Sciatic nerve (tissue), 2 donors: Measurements from ENCODE around the gene HAL. TPM values are rescaled to one million over a fixed set of nuclear protein-coding genes. Genes with fewer than 3 reads are reported as not detected.
"Not testable (repeated sequence)": the region's sequence is repeated elsewhere in the genome, so short reads cannot be mapped to it uniquely, and the experiment has no call there.

Source experiments
- ATAC-seq: fragments of 200-7000 bp; cut with Tn5 transposase; one replicate; pipeline ENCODE4 v1.9.1; 2020; ENCODE audit warnings: mild to moderate bottlenecking, moderate library complexity
- DNase-seq: peaks from one replicate; pipeline ENCODE4 v3.0.0-alpha.2; 2020; ENCODE audit warnings: low spot score
- intact Hi-C: fragments of 100-400 bp; cut with DNase I; formaldehyde crosslinking; loops from one replicate; pipeline ENCODE4 v1.14.2; 2022
- total RNA-seq: library from RNA; stranded (reverse); fragmentation: NEBNext Ultra II Directional; extraction: Animal tissue kit (Norgen Biotek cat#: 25700); gene quantifications from one replicate; pipeline ENCODE4 v1.2.1, GENCODE V29; 2021
- donor health status: DM: no; HTN: no; CAD: no.
- donor health status: DM: no; HTN: no; CAD: no.

Gene HAL
- total RNA-seq, 1 donor from 2014 or later = 2.1 TPM

GRCh38 chr12:95984682-95985081 is 11.5 kb downstream of the HAL start:
- intact Hi-C loops = no loop called here
- no peak for ATAC-seq
- no peak for DNase-seq

GRCh38 chr12:95982602-95983001 is 13.5 kb downstream of the HAL start:
- DNase-seq = no peak
- no peak for ATAC-seq
- intact Hi-C loops = no loop called here

DNA sequence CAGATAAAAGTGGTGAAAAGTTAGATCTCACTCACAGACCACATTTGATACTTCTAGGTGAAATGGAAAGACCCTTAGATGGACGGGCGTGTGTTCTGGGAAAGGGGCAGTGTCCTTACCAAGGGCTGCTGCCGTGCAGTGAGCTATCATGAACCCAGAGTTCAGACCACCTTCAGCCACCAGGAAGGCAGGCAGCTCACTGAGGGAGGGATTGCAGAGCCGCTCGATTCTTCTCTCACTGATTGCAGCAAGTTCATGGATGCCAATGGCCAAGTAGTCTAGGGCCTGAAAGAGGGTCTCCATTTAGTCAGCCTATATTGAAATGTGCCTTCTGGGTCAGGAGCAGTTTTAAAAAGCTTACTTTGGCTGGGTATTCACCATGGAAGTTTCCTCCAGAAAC is 15.7 kb downstream of the HAL start:
- intact Hi-C loops = no loop called here
- DNase-seq (no peak), ATAC-seq (no peak)

DNA sequence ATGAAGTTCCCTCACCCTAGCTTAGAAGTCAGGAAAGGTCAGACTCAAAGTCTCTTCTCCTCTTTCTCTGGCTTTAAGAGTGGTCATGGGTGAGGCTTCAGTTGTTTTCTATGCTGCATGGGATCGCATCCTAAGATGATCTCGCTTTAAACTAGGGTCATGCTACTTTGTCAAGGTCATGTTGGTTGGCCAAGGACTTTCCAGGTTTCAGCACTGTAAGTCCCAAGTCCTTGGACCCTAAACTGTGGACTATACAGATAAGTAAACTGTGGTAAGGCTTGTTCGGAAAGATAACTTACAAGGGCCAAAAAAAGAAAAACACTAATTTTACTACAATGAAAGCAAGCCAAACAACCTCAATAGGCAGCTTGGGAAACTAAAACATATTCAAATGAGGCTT is 17.4 kb downstream of the HAL start:
- no peak for ATAC-seq
- intact Hi-C loops = no loop called here

GRCh38 chr12:95978351-95978750 is 17.8 kb downstream of the HAL start:
- intact Hi-C loops = no loop called here
- DNase-seq (no peak), ATAC-seq (no peak)

More for the DNA sequence above, 17.4 kb downstream of the HAL start:
- DNase-seq = no peak

GRCh38 chr12:95977764-95978305 is 18.3 kb downstream of the HAL start:
- DNase-seq = no peak
- ATAC-seq = no peak
- intact Hi-C loops = no loop called here

DNA sequence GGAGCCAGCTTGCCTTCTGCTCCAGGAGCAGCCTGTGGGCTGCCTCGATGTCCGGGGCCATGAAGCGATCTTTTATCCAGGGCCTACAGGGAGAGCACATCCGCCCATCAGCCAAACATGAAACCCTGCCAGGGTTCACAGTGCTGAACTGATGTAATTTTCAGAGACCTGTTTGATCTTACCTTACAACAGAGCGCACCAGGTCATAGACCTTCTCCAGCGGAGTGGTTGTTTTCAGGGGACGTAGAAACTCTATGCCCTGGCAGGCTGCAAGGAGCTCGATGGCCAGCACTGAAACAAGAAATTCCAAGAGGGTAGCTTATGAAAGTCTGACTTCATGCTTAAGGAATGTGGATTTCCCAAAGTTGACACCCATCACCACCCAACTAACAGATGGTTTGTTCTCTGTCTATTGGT is 19.7 kb downstream of the HAL start:
- DNase-seq (no peak), ATAC-seq (no peak)
- intact Hi-C loops = no loop called here

- intact Hi-C loops = no loop called here
- no peak for ATAC-seq
Measured at GRCh38 chr12:95975491-95975890, 20.7 kb downstream of the HAL start.

GRCh38 chr12:95974358-95974757 is 21.8 kb downstream of the HAL start:
- ATAC-seq (no peak), DNase-seq (no peak)
- intact Hi-C loops = no loop called here

More at GRCh38 chr12:95975491-95975890, 20.7 kb downstream of the HAL start:
- no peak for DNase-seq

DNA sequence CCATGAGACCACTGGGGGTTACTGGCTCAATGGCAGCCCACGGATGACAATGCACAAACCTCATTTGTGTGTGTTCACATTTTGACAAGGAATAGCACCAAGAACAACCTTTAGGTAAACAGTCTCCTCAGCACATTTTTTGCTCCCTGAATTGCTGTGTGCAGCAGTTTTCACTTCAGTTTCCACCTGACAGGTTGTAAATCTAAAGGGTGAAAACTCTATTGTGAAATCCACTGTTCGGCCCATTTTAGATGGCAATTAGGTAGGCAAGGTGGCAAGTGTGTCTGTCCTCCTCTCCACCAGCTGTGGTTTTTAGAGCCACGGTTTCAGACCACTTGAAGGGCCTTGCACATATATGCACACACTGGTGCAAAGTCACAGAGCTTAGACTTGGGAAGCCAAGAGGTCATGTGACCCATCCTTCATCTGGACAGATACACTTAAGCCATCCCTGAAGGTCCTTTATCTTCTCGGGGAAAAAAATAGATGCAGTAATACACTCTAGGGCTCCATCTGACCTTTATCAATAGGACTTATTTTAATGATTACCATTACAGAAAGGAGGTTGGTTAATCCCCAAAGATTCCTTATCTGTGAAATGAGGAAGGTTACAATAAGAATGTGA is 23.2 kb downstream of the HAL start:
- intact Hi-C loops = no loop called here
- no peak for DNase-seq
- ATAC-seq = no peak

DNA sequence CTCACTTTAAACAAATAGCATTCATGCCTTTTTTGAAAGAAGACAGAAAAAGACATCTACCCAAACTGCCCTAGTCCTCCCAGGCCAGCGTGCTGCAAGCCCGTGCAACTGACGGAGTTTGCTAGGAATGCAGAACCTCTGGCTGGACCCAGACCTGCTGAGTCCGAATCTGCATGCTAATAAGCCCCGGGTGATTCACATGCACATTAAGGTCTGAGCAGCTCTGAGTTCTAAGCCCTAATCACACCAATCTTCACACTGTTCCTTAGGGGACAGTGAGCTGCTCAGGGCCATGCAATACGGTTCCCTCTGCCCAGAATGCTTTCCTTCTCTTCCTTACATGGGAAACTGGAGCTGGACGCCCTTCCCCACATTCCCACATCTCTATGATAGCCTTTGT is 25.2 kb downstream of the HAL start:
- intact Hi-C loops = no loop called here
- ATAC-seq (no peak), DNase-seq (no peak)

- ATAC-seq, intact Hi-C loops, DNase-seq: not testable (repeated sequence)
Measured at GRCh38 chr12:95969116-95969515, 27.0 kb downstream of the HAL start.

- intact Hi-C loops = no loop called here
- DNase-seq (no peak), ATAC-seq (no peak)
Measured at GRCh38 chr12:95967301-95967700, 28.8 kb downstream of the HAL start.

GRCh38 chr12:95966287-95966870 is 29.8 kb downstream of the HAL start:
- DNase-seq (no peak), ATAC-seq (no peak)
- intact Hi-C loops = no loop called here

- ATAC-seq = no peak
- intact Hi-C loops = no loop called here
Measured at GRCh38 chr12:95963096-95963495, 33.0 kb downstream of the HAL start.

DNA sequence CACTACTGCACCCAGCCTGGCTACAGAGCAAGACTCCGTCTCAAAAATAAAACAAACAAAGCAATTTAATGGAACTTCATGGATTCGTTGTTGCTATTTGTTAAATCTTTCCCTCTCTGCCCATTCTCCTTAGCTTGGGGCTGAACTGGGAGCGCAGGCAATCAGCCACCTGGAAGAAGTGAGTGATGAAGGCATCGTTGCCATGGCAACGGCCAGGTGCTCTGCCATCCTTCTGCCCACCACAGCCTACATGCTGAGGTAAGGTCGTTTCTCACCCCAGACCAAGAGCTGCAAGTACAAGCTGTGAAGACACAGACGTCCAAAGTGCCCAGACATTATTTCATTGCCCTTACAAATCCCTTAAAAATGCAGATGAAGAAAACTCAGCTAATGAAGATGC is 33.9 kb downstream of the HAL start:
- DNase-seq (no peak), ATAC-seq (no peak)
- intact Hi-C loops = no loop called here

More at GRCh38 chr12:95963096-95963495, 33.0 kb downstream of the HAL start:
- DNase-seq = no peak

DNA sequence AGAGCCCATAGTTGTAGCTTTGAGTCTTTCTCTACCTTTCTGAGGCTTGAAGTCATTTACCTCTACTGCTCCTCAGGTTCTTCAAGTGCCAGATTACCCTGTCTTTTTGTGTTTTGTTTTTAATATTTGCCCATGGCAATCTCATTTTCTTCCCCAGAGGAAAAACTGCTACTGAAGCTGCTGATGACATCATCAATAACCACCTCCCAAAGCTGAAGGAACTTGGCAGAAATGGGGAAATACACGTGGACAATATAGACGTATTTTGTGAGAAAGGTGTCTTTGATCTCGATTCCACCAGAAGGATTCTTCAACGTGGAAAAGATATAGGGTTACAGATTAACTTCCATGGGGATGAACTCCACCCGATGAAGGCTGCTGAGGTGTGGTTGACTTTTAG is 35.9 kb downstream of the HAL start:
- no peak for ATAC-seq
- DNase-seq = no peak
- intact Hi-C loops = no loop called here

DNA sequence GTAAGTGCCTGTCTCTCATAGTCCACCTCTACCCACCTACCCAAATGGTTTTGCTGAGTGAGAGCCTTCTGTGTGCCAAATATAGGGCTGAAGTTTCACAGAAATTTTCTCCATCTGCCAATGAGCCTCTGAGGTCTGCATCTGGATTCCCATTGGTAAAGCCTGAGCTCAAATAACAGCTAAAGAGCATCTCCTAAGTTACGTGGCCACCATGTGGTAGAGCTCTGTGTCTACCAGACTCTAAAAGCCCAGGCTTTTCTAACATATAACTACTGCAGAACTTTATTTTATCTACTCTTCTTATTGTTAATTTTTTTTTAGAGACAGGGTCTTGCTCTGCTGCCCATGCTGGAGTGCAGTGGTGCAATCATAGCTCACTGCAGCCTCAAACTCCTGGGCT is 37.0 kb downstream of the HAL start:
- ATAC-seq (no peak), DNase-seq (no peak)
- intact Hi-C loops = no loop called here

GRCh38 chr12:95956557-95957145 is 39.5 kb downstream of the HAL start:
- intact Hi-C loops = no loop called here
- ATAC-seq (no peak), DNase-seq (no peak)

- ATAC-seq = no peak
- intact Hi-C loops = no loop called here
- no peak for DNase-seq
Measured at GRCh38 chr12:95955549-95956159, 40.5 kb downstream of the HAL start.
